ENCODE data around the gene NAV2.

GRCh38 chr11:19966927-19967326 lies 254.3 kb downstream of the NAV2 start:
- TF ChIP-seq POLR2A (IDR thresholded peaks at IDR 0.05; ENCODE audit: extremely low read depth, insufficient read length) (no peak), MYC (IDR thresholded peaks at IDR 0.05; ENCODE audit: low read depth, low read length) (no peak)
- TF ChIP-seq, protein P1, sequence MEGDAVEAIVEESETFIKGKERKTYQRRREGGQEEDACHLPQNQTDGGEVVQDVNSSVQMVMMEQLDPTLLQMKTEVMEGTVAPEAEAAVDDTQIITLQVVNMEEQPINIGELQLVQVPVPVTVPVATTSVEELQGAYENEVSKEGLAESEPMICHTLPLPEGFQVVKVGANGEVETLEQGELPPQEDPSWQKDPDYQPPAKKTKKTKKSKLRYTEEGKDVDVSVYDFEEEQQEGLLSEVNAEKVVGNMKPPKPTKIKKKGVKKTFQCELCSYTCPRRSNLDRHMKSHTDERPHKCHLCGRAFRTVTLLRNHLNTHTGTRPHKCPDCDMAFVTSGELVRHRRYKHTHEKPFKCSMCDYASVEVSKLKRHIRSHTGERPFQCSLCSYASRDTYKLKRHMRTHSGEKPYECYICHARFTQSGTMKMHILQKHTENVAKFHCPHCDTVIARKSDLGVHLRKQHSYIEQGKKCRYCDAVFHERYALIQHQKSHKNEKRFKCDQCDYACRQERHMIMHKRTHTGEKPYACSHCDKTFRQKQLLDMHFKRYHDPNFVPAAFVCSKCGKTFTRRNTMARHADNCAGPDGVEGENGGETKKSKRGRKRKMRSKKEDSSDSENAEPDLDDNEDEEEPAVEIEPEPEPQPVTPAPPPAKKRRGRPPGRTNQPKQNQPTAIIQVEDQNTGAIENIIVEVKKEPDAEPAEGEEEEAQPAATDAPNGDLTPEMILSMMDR (IDR thresholded peaks at IDR 0.05; ENCODE audit: low read depth, low read length), result no peak

Measured in NB4 (cell line).